Mesenchymal stem cell (in vitro differentiated cells and primary cell): Measurements from ENCODE around the gene QKI.
A peak's percentile ranks its signal among the peaks of the same experiment; 100 is the strongest.

Experiments used
- DNase-seq: peaks from one replicate; pipeline ENCODE4 v3.0.0-alpha.2; 2013
- H2AFZ ChIP-seq: one replicate; pipeline ENCODE4 v1.6.1; 2013; ENCODE audit warnings: low read depth, mild to moderate bottlenecking, control low read depth, inconsistent platforms, low read length, moderate library complexity
- H2AK5ac ChIP-seq: 2 replicates; pipeline ENCODE4 v1.6.1; 2013; ENCODE audit warnings: low read length, moderate library complexity, mild to moderate bottlenecking, inconsistent platforms; ENCODE audit not compliant: severe bottlenecking
- H2BK120ac ChIP-seq: one replicate; pipeline ENCODE4 v1.6.1; 2013; ENCODE audit warnings: low read depth, mild to moderate bottlenecking, inconsistent platforms, low read length, moderate library complexity
- H2BK12ac ChIP-seq, 2 experiments: one replicate each; pipeline ENCODE4 v1.6.1; 2013; ENCODE audit warnings: inconsistent platforms in 2 of 2, low read length in 2 of 2, mild to moderate bottlenecking in 2 of 2, moderate library complexity in 2 of 2, control low read depth in 1 of 2
- H2BK15ac ChIP-seq: one replicate; pipeline ENCODE4 v1.6.1; 2013; ENCODE audit warnings: mild to moderate bottlenecking, low read depth, inconsistent platforms; ENCODE audit not compliant: poor library complexity, severe bottlenecking
- H2BK5ac ChIP-seq: 2 replicates; pipeline ENCODE4 v1.6.1; 2013; ENCODE audit warnings: low read depth, mild to moderate bottlenecking, low read length, control low read depth, inconsistent platforms; ENCODE audit not compliant: poor library complexity, severe bottlenecking
- H3K14ac ChIP-seq, 2 experiments: one replicate each; pipeline ENCODE4 v1.6.1; 2013; ENCODE audit warnings: inconsistent platforms in 2 of 2, low read length in 2 of 2, control low read depth in 1 of 2, mild to moderate bottlenecking in 1 of 2, moderate library complexity in 1 of 2
- H3K18ac ChIP-seq, 2 experiments: one replicate each; pipeline ENCODE4 v1.6.1; 2013; ENCODE audit warnings: inconsistent platforms in 2 of 2, low read length in 2 of 2, control low read depth in 1 of 2, low read depth in 1 of 2, mild to moderate bottlenecking in 1 of 2
- H3K23ac ChIP-seq, 2 experiments: one replicate each; pipeline ENCODE4 v1.6.1; 2013; ENCODE audit warnings: inconsistent platforms in 2 of 2, low read length in 2 of 2, mild to moderate bottlenecking in 2 of 2, moderate library complexity in 2 of 2, control low read depth in 1 of 2
- H3K27ac ChIP-seq: 2 replicates; pipeline ENCODE4 v1.5.1; 2013; ENCODE audit warnings: mild to moderate bottlenecking, moderate library complexity, low read length, control low read depth, inconsistent platforms; ENCODE audit not compliant: poor library complexity, severe bottlenecking
- H3K27me3 ChIP-seq, 2 experiments: 2 replicates each; pipeline versions ENCODE4 v1.6.1 to v1.7.0; 2013; ENCODE audit warnings: low read length in 2 of 2, mild to moderate bottlenecking in 2 of 2, moderate library complexity in 2 of 2, control low read depth in 1 of 2, inconsistent platforms in 1 of 2; ENCODE audit not compliant: control insufficient read depth in 1 of 2, insufficient read depth in 1 of 2
- H3K36me3 ChIP-seq, 2 experiments: 2 replicates each; pipeline versions ENCODE4 v1.6.1 to v1.7.0; 2013; ENCODE audit warnings: low read length in 2 of 2, control low read depth in 1 of 2, inconsistent platforms in 1 of 2, low read depth in 1 of 2, mild to moderate bottlenecking in 1 of 2; ENCODE audit not compliant: insufficient read depth in 2 of 2, control insufficient read depth in 1 of 2
- H3K4ac ChIP-seq, 2 experiments: one replicate each; pipeline ENCODE4 v1.6.1; 2013; ENCODE audit warnings: inconsistent platforms in 2 of 2, low read length in 2 of 2, mild to moderate bottlenecking in 2 of 2, moderate library complexity in 2 of 2, control low read depth in 1 of 2, low read depth in 1 of 2
- H3K4me1 ChIP-seq: 2 replicates; pipeline ENCODE4 v1.6.1; 2013; ENCODE audit warnings: low read depth, low read length, control low read depth; ENCODE audit not compliant: control insufficient read depth, insufficient read depth
- H3K4me2 ChIP-seq: 2 replicates; pipeline ENCODE4 v1.6.1; 2013; ENCODE audit warnings: low read length, mild to moderate bottlenecking, inconsistent platforms; ENCODE audit not compliant: poor library complexity, severe bottlenecking
- H3K4me3 ChIP-seq, 2 experiments: 2 replicates each; pipeline versions ENCODE4 v1.5.1 to v1.7.0; 2013; ENCODE audit warnings: low read length in 2 of 2, mild to moderate bottlenecking in 2 of 2, control low read depth in 1 of 2, low read depth in 1 of 2; ENCODE audit not compliant: insufficient read depth in 1 of 2
- H3K79me1 ChIP-seq: replicated peaks from 2 replicates; pipeline ENCODE4 v1.6.1; 2013; ENCODE audit warnings: mild to moderate bottlenecking, control low read depth, low read length, inconsistent platforms; ENCODE audit not compliant: poor library complexity, severe bottlenecking
- H3K9ac ChIP-seq: 2 replicates; pipeline ENCODE4 v1.7.0; 2013; ENCODE audit warnings: mild to moderate bottlenecking, low read length, moderate library complexity
- H3K9me3 ChIP-seq: 2 replicates; pipeline ENCODE4 v1.7.0; 2013; ENCODE audit warnings: mild to moderate bottlenecking, low read length; ENCODE audit not compliant: control insufficient read depth
- H4K8ac ChIP-seq: one replicate; pipeline ENCODE4 v1.6.1; 2013; ENCODE audit warnings: inconsistent platforms, mild to moderate bottlenecking, low read length, moderate library complexity
- H4K91ac ChIP-seq: one replicate; pipeline ENCODE4 v1.6.1; 2013; ENCODE audit warnings: mild to moderate bottlenecking, low read length, inconsistent platforms
- WGBS: methylation state at CpG from one replicate; pipeline ENCODE4 v1.1.7; 2013; ENCODE audit warnings: mixed read lengths; 5-methylcytosine and 5-hydroxymethylcytosine counted together

Gene QKI

DNA sequence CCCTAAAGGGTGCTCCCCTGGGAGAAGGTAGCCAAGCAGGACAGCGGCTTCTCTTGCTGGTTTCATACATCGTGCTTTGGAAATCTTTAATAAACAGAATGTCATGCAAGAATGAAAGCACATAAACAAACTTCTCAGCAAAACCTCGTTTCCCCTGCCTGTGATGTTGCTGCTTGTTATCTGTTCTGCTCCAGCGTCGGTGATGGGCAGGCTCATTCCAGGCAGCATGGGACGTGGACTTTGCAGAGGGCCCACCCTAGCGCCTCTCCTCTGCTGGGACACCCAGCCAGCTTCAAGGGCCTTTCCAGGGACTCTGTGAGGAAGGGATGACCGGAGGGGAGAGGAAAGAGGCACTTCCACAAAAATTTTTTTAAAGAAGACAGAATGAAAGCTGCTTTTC lies 197.7 kb downstream of the QKI start:
- 64% methylated on average over 8 of the region's 8 CpGs for WGBS
- H2BK5ac ChIP-seq, result no peak overlapping the region
- no peaks in the 10 kb centered on the region for H3K36me3 ChIP-seq
- no peak overlapping the region for H2AK5ac ChIP-seq
- DNase-seq, result peak; percentile 21
- H2BK15ac ChIP-seq, result no peak overlapping the region
- H3K27me3 ChIP-seq, result no peaks in the 10 kb centered on the region
- no peak overlapping the region for H2BK12ac ChIP-seq
- no peak overlapping the region for H4K8ac ChIP-seq
- no peak overlapping the region for H2BK120ac ChIP-seq
- H2AFZ ChIP-seq, result no peak overlapping the region
- no peak overlapping the region for H4K91ac ChIP-seq
- H3K18ac ChIP-seq, result no peak overlapping the region
- H3K4me3 ChIP-seq, result no peak overlapping the region
- no peak overlapping the region for H3K23ac ChIP-seq
- no peak overlapping the region for H3K9ac ChIP-seq
- no peaks in the 10 kb centered on the region for H3K79me1 ChIP-seq
- no peak overlapping the region for H3K14ac ChIP-seq
- no peaks in the 10 kb centered on the region for H3K9me3 ChIP-seq
- no peak overlapping the region for H3K4me2 ChIP-seq
- no peak overlapping the region for H3K27ac ChIP-seq
- H3K4ac ChIP-seq, result no peak overlapping the region
- no peaks in the 10 kb centered on the region for H3K4me1 ChIP-seq

DNA sequence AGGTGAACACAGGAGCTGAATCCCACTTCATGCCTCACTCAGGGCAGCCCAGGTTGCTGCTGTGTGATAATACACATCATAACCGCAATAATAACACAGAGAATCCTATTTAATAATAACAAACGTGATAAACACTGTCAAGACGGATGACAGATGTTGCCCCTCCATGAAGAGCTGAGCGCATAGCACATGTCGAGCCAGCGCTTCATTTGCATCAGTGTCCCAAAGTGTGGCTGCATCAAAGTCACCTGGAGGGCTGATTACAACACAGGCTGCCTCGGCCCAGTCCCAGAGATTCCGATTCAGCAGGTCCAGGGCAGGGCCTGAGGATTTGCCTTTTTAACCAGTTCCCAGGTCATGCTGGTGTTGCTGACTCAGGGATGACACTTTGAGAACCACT lies 198.5 kb downstream of the QKI start:
- Histone ChIP-seq H3K18ac (no peak overlapping the region), H3K9me3 (no peaks in the 10 kb centered on the region), H2BK15ac (no peak overlapping the region), H3K36me3 (no peaks in the 10 kb centered on the region), H3K4me1 (no peaks in the 10 kb centered on the region), H4K91ac (no peak overlapping the region), H3K4me2 (no peak overlapping the region), H3K23ac (no peak overlapping the region), H4K8ac (no peak overlapping the region), H2AFZ (no peak overlapping the region), H3K4me3 (no peak overlapping the region), H2AK5ac (no peak overlapping the region), H3K4ac (no peak overlapping the region), H2BK5ac (no peak overlapping the region), H3K14ac (no peak overlapping the region), H3K27ac (no peak overlapping the region), H3K9ac (no peak overlapping the region), H3K79me1 (no peaks in the 10 kb centered on the region), H2BK120ac (no peak overlapping the region), H2BK12ac (no peak overlapping the region), H3K27me3 (no peaks in the 10 kb centered on the region)
- no peak for DNase-seq
- WGBS, result 82% methylated on average over 8 of the region's 8 CpGs

DNA sequence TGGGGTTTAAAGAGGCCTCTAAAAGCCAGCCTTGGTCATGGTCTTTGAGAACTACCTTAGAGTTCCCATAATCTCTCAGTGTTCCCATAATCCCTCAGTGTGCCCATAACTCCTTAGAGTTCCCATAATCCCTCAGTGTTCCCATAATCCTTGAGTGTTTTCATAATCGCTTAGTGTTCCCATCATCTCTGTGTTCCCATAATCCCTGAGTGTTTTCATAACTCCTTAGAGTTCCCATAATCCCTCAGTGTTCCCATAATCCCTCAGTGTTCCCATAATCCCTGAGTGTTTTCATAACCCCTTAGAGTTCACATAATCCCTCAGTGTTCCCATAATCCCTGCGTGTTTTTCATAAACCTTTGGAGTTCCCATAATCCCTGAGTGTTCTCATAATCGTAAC lies 199.2 kb downstream of the QKI start:
- Histone ChIP-seq H3K4me2 (no peak overlapping the region), H2BK12ac (no peak overlapping the region), H3K9ac (no peak overlapping the region), H3K36me3 (no peaks in the 10 kb centered on the region), H2BK5ac (no peak overlapping the region), H4K91ac (no peak overlapping the region), H3K23ac (no peak overlapping the region), H3K18ac (no peak overlapping the region), H3K9me3 (no peaks in the 10 kb centered on the region), H2BK120ac (no peak overlapping the region), H3K14ac (no peak overlapping the region), H3K27ac (no peak overlapping the region), H3K79me1 (no peaks in the 10 kb centered on the region), H3K4me3 (no peak overlapping the region), H3K4me1 (no peaks in the 10 kb centered on the region), H2AK5ac (no peak overlapping the region), H4K8ac (no peak overlapping the region), H2AFZ (no peak overlapping the region), H3K4ac (no peak overlapping the region), H2BK15ac (no peak overlapping the region), H3K27me3 (no peaks in the 10 kb centered on the region)
- WGBS, result 98% methylated on average over 2 of the region's 3 CpGs
- no peak for DNase-seq

DNA sequence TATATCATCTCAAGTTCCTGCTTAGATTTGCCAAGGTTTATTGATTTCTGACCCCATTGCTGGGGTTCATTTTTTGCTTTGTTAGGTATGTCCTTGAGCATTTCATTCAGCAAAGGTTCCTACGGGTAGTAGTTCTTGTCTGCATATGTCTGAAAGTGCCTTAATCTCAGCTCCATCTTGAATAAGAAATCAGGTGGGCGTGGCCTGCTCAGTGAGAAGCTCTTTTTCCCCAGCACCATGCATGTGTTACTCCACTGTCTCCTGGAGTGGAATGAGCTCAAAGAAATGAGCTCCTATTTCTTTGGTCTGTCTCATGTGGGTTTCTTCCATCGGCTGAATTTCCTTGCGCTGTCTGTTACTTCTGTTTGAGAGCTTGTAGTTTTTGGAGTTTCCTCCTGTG lies 201.9 kb downstream of the QKI start:
- no peak overlapping the region for H2BK5ac ChIP-seq
- no peaks in the 10 kb centered on the region for H3K27me3 ChIP-seq
- DNase-seq, result no peak
- no peaks in the 10 kb centered on the region for H3K79me1 ChIP-seq
- H2AK5ac ChIP-seq, result no peak overlapping the region
- no peak overlapping the region for H3K9ac ChIP-seq
- H2AFZ ChIP-seq, result no peak overlapping the region
- H3K23ac ChIP-seq, result no peak overlapping the region
- H4K91ac ChIP-seq, result no peak overlapping the region
- H2BK120ac ChIP-seq, result no peak overlapping the region
- no peak overlapping the region for H2BK15ac ChIP-seq
- 84% methylated on average over 4 of the region's 4 CpGs for WGBS
- no peak overlapping the region for H3K14ac ChIP-seq
- H3K18ac ChIP-seq, result no peak overlapping the region
- no peak overlapping the region for H3K4me3 ChIP-seq
- no peaks in the 10 kb centered on the region for H3K4me1 ChIP-seq
- no peak overlapping the region for H4K8ac ChIP-seq
- H2BK12ac ChIP-seq, result no peak overlapping the region
- H3K4me2 ChIP-seq, result no peak overlapping the region
- H3K9me3 ChIP-seq, result peaks cover under 1% of the 10 kb centered on the region
- no peaks in the 10 kb centered on the region for H3K36me3 ChIP-seq
- H3K27ac ChIP-seq, result no peak overlapping the region
- no peak overlapping the region for H3K4ac ChIP-seq
